ENCODE results near the gene PARD6G. TPM values are rescaled to one million over a fixed set of nuclear protein-coding genes. Genes with fewer than 3 reads are reported as not detected.
"Not testable (repeated sequence)": the region's sequence is repeated elsewhere in the genome, so short reads cannot be mapped to it uniquely, and the experiment has no call there.

The PARD6G gene
- total RNA-seq, 1 donor from 2014 or later = 18.9 TPM

- Mint-ChIP-seq H3K4me3 (ENCODE audit: unreplicated experiment) (peak overlapping the region; percentile 38), H3K36me3 (ENCODE audit: unreplicated experiment) (no peaks in the 10 kb centered on the region), H3K9me3 (ENCODE audit: unreplicated experiment) (peaks cover 9% of the 10 kb centered on the region), H3K27me3 (ENCODE audit: unreplicated experiment) (no peaks in the 10 kb centered on the region), H3K27ac (ENCODE audit: unreplicated experiment) (peak overlapping the region; percentile 83), H3K4me1 (ENCODE audit: unreplicated experiment) (peaks cover 36% of the 10 kb centered on the region)
- TF ChIP-seq, protein P1, sequence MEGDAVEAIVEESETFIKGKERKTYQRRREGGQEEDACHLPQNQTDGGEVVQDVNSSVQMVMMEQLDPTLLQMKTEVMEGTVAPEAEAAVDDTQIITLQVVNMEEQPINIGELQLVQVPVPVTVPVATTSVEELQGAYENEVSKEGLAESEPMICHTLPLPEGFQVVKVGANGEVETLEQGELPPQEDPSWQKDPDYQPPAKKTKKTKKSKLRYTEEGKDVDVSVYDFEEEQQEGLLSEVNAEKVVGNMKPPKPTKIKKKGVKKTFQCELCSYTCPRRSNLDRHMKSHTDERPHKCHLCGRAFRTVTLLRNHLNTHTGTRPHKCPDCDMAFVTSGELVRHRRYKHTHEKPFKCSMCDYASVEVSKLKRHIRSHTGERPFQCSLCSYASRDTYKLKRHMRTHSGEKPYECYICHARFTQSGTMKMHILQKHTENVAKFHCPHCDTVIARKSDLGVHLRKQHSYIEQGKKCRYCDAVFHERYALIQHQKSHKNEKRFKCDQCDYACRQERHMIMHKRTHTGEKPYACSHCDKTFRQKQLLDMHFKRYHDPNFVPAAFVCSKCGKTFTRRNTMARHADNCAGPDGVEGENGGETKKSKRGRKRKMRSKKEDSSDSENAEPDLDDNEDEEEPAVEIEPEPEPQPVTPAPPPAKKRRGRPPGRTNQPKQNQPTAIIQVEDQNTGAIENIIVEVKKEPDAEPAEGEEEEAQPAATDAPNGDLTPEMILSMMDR (IDR thresholded peaks at IDR 0.05) = no peak
- no peak for DNase-seq (ENCODE audit: extremely low spot score, unreplicated experiment)
These were observed 21.6 kb downstream of the PARD6G start for GRCh38 chr18:80225685-80226084.

GRCh38 chr18:80223581-80224148 is 23.6 kb downstream of the PARD6G start:
- no peak for DNase-seq (ENCODE audit: extremely low spot score, unreplicated experiment)
- Mint-ChIP-seq H3K27me3 (ENCODE audit: unreplicated experiment) (no peaks in the 10 kb centered on the region), H3K9me3 (ENCODE audit: unreplicated experiment) (peaks cover 9% of the 10 kb centered on the region), H3K4me1 (ENCODE audit: unreplicated experiment) (peaks cover 36% of the 10 kb centered on the region), H3K4me3 (ENCODE audit: unreplicated experiment) (no peak overlapping the region), H3K36me3 (ENCODE audit: unreplicated experiment) (no peaks in the 10 kb centered on the region), H3K27ac (ENCODE audit: unreplicated experiment) (no peak overlapping the region)
- TF ChIP-seq, protein P1 (IDR thresholded peaks at IDR 0.05) = no peak

GRCh38 chr18:80219488-80219887 is 27.8 kb downstream of the PARD6G start:
- H3K27ac Mint-ChIP-seq (ENCODE audit: unreplicated experiment); H3K27me3 Mint-ChIP-seq (ENCODE audit: unreplicated experiment): not testable (repeated sequence)

DNA sequence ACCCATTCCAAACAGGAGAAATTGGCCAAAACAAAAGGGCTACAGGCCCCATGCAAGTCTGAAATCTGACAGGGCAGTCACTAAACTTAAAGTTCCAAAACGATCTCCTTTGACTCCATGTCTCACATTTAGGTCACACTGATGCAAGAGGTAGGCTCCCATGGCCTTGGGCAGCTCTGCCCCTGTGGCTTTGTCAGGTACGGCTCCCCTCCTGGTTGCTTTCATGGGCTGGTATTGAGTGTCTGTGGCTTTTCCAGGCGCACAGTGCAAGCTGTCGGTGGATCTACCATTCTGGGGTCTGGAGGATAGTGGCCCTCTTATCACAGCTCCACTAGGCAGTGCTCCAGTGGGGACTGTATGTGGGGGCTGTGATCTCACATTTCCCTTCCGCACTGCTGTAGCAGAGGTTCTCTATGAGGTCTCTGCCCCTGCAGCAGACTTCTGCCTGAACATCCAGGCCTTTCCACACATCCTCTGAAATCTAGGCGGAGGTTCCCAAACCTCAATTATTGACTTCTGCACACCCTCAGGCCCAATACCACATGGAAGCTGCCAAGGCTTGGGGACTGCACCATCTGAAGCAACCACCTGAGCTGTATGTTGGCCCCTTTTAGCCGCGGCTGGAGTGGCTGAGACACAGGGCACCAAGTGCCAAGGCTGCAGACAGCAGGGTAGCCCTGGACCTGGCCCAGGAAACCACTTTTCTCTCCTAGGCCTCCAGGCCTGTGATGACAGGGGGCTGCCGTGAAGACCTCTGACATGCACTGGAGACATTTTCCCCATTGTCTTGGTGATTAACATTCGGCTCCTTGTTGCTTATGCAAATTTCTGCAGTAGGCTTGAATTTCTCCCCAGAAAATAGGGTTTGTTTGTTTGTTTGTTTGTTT is 28.7 kb downstream of the PARD6G start:
- Mint-ChIP-seq H3K36me3 (ENCODE audit: unreplicated experiment) (peaks cover 2% of the 10 kb centered on the region), H3K9me3 (ENCODE audit: unreplicated experiment) (peaks cover 9% of the 10 kb centered on the region), H3K27me3 (ENCODE audit: unreplicated experiment) (no peaks in the 10 kb centered on the region), H3K27ac (ENCODE audit: unreplicated experiment) (no peak overlapping the region), H3K4me1 (ENCODE audit: unreplicated experiment) (peaks cover 7% of the 10 kb centered on the region), H3K4me3 (ENCODE audit: unreplicated experiment) (no peak overlapping the region)
- DNase-seq (ENCODE audit: extremely low spot score, unreplicated experiment) = no peak
- TF ChIP-seq, protein P1 (IDR thresholded peaks at IDR 0.05) = no peak

More at GRCh38 chr18:80219488-80219887, 27.8 kb downstream of the PARD6G start:
- not testable (repeated sequence) for H3K4me3 Mint-ChIP-seq (ENCODE audit: unreplicated experiment); H3K36me3 Mint-ChIP-seq (ENCODE audit: unreplicated experiment); H3K9me3 Mint-ChIP-seq (ENCODE audit: unreplicated experiment)
- DNase-seq (ENCODE audit: extremely low spot score, unreplicated experiment) = peak; percentile 15
- peaks cover 13% of the 10 kb centered on the region for H3K4me1 Mint-ChIP-seq (ENCODE audit: unreplicated experiment)

DNA sequence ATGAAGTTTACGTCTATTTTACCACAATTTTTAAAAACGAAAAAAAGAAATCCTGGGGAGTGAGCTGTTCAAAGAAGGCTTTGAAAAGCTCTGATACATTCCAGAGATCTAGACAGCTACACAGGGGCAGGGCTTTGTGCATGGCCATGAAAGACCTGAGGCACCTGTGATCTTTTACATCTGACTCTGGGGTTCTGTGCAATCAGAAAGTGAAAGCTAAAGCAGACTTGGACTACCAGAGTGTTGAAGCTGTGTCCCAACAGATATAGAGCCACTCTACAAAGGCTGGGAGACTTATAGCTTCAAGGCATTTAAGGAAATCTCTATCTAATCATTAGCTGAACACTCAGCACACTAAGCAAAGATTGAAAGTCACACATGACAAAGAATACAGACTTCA is 34.1 kb downstream of the PARD6G start:
- no peak for DNase-seq (ENCODE audit: extremely low spot score, unreplicated experiment)
- H3K4me1 Mint-ChIP-seq (ENCODE audit: unreplicated experiment) = peaks cover 13% of the 10 kb centered on the region

More for the DNA sequence above, 34.1 kb downstream of the PARD6G start:
- no peak overlapping the region for H3K4me3 Mint-ChIP-seq (ENCODE audit: unreplicated experiment)
- peaks cover 4% of the 10 kb centered on the region for H3K36me3 Mint-ChIP-seq (ENCODE audit: unreplicated experiment)
- TF ChIP-seq, protein P1 (IDR thresholded peaks at IDR 0.05) = no peak
- no peaks in the 10 kb centered on the region for H3K27me3 Mint-ChIP-seq (ENCODE audit: unreplicated experiment)
- H3K9me3 Mint-ChIP-seq (ENCODE audit: unreplicated experiment) = no peaks in the 10 kb centered on the region
- no peak overlapping the region for H3K27ac Mint-ChIP-seq (ENCODE audit: unreplicated experiment)
